Stimulated activated CD4-positive, alpha-beta T cell treated with anti-CD3 and anti-CD28 coated beads, Interleukin-12 subunit alpha, Interleukin-12 subunit beta, amount 100 ng/mL, for 48 hours (primary cell): Measurements from ENCODE around the gene UMAD1.

Source experiments
- DNase-seq, 3 donors: peaks; one replicate each; pipeline ENCODE4 v3.0.0-alpha.2; 2020; ENCODE audit warnings: low read depth in 2 of 3, low spot score in 1 of 3

UMAD1 gene

DNA sequence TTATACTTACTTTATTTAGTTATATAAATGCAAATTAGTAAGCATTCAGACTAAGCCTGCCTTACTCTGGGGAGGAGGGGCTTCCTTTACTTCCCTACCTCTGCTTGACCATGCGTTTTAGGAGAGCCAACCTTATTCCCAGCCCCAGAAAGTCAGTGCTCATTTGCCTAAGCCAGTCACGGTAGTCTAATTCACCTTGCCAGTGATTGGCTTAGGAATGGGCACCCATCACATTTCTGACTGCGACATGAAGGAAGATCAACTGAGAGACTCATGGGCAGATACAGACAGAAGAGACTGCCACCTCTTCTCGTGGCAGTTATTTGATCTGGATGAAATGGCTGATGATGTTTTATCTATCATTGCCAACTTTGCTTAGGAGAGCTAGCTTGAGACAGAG, 48.4 kb downstream of the UMAD1 start:
- no peak for DNase-seq

DNA sequence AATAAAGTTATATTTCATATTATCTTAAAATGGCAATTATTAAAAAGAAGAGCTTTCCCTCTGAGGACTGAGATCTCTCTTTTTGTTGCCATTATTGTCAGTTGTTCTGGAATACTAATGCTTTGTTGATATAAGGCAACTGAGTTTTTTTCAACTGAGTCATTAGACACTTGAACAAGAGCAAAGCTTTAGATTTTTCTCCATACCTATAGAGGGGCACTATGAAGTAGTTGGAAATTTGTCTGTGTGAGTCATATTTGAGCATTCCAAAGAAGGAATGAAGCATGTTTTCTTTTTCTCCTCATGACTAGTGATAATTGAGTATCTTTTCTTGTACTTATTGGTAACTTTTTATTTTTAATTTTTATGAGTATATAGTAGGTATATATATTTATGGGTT, 53.3 kb downstream of the UMAD1 start:
- DNase-seq: no peak

DNA sequence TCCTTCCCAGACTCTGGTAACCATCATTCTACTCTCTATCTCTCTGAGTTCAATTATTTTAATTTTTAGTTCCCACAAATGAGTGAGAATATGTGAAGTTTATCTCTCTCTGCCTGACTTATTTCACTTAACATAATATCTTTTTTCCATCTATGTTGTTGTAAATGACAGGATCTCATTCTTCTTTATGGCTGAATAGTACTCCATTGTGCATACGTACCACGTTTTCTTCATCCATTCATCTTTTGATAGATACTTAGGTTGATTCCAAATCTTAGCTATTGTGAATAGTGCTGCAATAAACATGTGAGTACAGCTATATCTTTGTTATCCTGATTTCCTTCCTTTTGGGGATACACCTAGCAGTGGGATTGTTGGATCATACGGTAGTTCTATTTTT, 54.0 kb downstream of the UMAD1 start:
- no peak for DNase-seq

DNA sequence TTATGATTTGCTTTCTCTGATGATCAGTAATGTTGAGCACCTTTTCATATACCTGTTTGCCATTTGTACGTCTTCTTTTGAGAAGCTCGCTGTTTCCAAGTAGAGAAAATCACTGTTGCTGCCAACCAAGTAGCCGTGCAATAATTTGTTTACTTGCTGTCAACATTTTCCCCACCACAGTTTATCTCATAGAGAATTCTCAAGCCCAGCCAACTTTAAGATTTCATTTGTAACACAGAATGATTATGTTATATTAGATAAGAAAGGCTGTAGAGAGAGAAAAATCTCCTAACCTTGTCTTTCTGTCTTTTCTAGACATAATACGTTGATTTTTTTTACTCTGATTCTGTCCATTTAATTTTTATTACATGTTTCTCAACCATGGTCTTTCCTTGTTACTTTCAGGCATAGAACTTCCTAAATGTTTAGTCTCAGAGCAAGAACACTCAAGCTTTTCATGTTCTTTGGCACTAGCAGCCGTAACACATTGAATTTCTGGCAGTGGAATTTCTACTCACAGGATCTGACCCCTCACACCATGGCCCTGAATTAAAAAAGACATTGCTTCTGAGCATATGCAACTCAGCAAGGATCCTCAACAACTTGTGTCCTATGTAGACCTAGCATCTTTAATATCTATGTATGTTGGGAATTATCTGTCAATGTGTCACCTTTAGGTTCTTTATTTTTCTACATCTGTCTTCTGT, 54.7 kb downstream of the UMAD1 start:
- DNase-seq: no peak

DNA sequence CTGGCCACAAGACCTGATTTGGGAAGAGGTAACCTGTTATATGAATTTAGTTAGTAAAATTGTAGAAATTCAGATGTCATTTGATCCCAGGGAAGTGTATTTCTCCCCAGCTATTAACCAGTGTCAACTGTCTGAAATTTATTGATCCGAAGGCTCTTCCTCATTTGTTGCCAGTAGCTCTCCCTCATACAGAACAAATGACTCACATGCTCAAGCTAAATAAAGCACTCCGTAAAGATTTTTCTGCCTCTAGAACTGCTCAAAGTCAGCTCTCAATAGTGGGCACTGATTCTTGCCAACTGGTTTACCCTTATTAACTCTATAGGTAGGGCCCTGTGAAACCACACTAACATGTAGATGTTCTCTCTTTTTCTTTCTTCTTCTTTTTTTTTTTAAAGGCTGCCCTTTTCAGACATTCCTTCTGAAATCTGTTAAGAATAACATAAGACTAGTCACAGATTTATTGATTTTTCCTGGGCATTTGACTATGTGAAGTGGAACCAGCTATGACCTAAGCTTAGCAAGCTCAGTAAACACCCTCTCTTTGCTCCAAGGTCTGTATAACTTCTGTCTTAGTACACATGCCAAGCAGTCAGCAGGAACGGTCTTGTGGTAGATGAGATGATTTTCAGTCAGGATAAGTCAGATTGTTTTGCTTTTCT, 56.0 kb downstream of the UMAD1 start:
- DNase-seq: no peak

DNA sequence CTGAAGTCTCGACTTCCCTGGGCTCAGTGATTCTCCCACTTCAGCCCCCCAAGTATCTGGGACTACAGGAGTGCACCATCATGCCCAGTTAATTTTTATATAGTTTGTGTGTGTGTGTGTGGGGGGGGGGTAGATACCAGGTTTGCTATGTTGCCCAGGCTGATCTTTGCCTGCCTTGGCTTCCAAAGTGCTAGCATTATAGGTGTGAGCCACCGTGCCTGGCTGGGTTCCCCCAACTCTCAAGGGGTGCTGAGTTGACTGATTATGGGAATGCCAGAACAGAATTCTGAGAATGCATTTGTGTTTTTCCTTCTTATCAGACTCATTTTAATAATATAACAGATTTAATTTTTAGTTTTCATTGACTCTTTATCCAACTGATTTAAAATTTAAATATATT, 58.4 kb downstream of the UMAD1 start:
- no peak for DNase-seq

DNA sequence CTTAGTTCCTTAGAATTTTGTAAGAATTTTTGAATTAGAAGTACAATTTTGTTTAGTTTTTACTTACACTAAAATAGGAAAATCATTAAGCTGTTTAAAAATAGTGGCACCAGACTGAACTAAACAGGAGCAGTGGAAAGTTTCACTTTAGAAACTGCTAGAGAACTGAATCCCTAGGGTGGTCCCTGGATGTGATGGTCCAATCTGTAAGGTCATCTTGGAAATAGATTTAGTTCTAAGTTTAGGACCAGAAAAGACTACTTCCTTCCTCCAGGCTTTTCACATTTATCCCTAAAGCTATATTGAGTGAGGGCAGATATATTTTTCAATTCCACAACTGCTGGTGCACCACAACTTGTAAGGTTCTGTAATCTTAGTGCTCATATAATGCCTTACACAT, 58.8 kb downstream of the UMAD1 start:
- DNase-seq: no peak

DNA sequence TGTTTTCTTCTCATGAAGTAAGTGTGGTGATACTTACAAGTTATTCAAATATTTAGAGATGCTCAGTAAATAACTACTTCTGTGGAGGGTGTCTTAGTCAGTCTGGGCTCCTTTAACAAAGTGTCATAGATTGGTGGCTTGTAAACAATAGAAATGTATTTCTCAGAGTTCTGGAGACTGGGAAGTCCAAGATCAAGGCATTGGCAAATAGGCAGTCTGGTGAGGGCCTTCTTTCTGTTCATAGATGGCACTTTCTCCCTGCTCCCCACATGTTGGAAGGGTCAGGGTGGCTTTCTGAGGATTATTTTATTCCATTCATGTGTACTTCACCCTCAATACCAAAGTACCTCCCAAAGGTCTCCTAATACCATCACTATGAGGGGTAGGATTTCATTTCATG, 59.4 kb downstream of the UMAD1 start:
- DNase-seq: no peak

DNA sequence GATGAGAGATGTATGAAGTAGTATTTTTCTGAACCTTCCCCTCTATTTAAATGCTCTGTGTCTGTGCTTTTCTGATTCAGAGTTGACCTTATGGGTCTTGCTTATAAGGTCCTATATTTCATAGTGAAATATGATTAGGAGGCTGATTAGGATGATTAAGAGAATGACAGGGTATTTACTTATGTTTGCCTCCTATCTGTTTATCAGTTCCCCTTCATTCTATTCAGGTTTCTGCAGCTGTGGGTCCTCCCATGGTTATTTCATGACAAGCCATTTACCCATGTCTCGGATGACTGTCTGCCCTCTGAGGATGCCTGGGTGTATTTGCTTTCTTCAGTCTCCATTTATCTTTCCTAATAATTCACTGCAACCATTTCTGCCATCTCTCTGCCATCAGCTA, 61.0 kb downstream of the UMAD1 start:
- DNase-seq: no peak

DNA sequence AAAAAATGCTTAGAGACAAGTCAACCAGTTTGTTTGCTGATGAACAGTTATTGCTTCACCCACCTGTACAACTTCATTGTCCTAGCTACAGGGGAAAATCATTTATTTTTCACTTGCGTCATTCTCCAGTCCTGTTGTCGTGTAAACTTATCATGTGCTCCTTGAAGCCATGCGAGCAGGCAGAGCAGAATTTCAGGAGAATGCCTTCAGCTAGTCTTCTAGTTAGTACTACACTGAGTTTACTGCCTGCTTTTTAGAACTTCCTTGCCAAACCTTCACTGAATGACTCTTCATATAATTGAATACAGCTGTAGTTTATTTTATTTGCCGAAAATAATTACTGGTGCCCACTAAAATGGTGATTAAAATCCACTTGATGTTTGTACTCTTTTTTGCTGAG, 62.3 kb downstream of the UMAD1 start:
- no peak for DNase-seq

DNA sequence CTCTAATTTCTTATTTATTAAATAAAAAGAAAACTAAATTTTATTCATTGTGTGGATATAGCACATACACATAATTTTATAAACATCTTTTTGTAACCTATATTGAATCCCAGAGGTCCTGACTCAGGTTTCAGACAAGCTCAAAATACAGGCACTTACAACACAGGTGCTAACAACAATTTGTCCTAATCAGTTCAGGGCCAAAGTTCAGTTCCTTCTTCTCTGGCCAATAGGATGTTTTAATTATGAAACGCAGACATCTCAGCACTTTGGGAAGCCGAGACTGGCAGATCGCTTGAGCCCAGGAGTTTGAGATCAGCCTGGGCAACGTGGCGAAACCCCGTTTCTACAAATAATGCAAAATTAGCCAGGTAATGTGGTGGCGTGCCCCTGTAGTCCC, 62.9 kb downstream of the UMAD1 start:
- no peak for DNase-seq

DNA sequence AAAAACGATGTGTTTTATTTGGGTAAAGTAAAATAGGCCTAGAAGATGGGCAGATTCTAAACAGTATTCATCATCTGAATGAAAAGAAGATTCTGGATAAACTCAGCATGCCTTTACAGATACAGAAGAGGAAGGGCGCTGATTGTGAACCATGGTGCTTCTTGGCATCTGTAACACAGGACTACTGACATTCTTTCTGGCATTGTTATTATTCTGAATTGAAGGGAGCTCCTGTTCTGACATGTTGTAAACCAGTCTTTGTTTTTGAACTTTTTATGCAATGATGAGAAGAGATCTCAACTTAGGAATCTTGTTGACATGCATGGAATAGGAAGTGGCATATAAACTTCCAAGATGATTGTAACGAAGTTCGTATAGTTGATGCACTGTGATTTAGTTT, 64.3 kb downstream of the UMAD1 start:
- no peak for DNase-seq

DNA sequence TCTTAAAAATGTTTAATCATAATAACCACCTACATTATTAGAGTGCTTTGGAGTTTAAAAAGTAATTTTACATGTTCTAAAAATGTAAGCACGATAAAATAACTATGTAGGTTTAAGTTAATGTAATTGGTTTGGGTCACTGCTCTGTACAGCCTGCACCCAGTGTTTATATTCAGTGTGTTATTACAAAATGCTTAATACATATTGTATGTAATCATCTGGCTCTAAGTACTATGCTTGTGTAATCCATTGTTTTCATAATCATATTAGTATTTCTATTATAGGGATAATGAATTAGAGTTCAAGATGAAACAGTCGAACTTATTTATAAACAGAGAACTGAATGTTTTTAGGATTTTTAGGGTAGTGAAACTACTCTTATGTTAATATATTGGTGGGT, 64.8 kb downstream of the UMAD1 start:
- no peak for DNase-seq

DNA sequence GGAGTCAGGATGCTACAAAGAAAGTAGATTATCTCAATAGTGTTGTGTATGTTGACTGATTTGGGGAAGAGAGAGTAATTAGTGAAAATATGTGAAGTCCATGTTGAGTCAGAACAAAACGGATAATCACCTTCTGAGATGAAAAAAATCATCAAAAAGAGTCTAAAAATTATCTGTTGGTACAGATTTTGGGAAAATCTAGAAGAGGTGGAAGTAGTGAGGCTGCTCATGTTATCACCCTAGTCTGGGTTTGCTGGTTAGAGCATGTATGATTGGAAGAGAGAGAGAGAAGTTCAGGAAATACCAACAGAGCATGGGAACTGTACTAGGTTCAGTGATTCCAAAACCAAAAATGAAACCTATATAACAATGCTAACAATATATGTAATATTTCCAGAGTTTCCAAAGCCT, 65.6 kb downstream of the UMAD1 start:
- no peak for DNase-seq

DNA sequence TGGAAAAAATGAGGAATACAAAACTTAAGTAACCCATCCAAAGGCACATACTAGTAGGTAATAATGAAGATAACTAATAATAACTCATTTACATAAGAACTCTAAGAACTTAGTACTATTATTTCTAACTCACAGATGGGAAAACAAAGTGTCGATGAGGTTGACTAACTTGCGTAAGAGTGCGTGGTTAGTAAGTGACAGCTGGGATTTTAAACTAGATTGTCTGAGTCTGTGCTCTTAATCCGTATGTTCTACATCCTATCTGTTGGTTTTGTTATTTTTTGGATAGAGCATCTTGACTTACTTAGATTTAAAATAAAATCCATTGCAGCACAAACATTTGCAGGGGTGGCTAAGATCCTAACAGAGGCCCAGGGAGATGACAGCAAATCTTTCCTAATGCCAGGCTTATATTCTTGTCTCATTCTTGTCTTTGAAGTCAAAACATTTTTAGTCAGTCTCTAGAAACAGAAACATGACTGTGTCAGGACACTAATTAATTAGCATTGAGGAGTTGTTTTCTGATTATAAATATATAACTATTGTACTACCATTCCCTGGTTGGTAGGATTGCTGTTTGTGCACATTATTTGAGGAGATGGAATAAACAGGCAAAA, 66.1 kb downstream of the UMAD1 start:
- DNase-seq: no peak

DNA sequence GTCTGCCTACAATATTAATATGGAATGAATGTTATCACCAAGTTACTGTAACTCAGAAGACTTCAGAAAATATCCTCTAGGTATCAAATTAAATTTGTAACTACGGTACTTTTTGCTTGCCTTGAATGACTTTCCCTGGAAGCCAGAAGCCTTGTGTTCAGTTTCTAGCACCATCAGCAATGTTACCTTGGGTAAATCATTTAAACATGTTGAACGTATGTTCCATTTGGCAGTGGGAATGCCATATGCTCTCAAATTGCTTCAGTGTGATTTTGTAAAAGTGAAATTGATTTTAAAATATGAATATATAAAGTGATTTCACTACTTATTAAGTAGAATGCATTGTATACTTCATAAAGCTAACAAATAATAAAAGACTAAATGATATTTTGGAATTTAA, 66.7 kb downstream of the UMAD1 start:
- no peak for DNase-seq

DNA sequence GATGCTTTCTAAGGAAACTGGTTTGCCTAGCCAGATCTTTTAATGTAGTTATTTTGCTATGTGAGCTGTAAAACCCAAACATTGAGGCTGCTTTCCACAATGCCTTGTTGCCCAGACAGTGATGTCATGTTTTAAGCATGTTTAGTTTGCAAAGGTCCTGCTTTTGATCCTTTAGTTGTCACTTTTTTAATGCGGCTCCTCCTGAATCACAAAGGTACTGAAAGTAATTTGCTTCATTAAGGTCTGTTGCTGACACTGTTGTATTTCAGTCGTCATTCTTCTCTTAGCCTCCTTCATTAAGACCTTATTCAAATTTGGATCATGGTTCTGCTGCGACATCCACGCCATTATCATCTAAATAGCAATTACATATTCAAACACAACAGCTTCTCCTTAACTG, 67.3 kb downstream of the UMAD1 start:
- DNase-seq: no peak

DNA sequence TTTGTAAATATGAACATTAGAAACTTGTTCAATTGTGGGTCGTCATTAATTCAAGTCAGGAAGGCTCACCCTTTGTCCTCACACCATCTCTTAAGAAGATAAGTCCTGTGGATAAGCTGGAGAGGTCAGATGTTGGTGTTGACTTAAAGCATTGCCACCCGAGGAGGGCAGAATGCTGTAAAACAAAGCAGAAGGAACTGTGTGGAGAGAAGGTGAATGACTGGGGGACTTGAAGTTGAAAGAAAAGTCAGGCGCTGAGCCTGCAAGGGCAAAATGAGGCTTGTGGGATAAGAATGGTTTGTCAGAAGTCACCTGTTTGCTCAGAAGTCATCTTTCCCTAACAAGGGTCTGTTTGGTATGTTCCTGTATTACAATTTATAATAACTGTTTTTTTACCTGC, 68.7 kb downstream of the UMAD1 start:
- no peak for DNase-seq

DNA sequence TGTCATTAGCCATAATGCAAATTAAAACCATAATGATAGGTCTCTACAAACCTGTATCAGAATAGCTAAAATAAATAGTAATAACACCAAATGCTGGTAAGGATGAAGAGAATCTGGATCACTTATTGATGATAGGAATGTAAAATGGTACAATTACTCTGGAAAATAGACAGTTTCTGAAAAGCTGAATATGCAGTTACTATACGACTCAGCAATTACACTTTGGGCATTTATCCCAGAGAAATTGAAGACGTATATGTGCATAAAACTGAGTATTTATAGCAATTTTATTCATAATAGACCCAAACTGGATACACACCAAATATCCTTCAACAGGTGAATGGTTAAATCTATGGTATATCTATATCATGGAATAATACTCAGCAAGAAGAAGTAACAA, 69.9 kb downstream of the UMAD1 start:
- DNase-seq: no peak

DNA sequence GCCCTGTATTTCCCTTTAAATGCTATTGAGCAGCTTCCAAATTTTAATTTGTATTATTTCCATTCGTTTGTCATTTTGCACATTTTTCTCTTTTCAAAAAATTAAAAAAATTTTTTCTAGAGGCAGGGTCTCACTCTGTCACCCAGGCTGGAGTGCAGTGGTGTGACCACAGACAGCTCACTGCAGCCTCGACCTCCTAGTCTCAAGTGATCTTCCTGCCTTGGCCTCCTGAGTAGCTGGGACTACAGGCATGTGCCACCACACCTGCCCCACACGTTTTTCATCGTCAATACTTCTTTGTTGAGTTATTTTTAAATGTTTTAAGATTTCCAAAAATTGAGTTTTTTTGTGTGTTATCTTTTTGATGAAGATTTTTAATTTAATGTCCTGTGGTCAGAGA, 73.2 kb downstream of the UMAD1 start:
- DNase-seq: no peak

DNA sequence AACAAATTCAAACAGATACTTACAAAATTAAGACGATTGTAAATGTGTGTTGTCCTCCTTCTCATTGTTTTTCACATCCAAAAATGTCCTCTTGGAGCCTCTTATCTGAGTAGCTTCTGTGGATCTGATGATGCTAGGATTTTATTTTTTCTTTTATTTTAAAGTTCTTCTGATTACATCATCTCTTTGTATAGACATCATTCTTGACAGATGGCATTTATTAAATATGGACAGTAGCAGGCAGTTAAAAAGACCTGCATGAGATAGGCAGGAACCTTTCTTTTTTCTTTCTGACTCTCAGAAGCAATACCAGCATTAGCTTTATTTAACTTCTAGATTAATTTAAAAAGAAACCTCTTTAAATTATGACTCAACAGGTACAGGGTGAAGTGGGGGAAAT, 77.9 kb downstream of the UMAD1 start, which contains the start of gene RPA3:
Gene RPA3, minus strand, starts transcription at position 116 of the 400 bp plus-strand sequence. CDS start 78,189 bp downstream, outside the sequence.
- no peak for DNase-seq

DNA sequence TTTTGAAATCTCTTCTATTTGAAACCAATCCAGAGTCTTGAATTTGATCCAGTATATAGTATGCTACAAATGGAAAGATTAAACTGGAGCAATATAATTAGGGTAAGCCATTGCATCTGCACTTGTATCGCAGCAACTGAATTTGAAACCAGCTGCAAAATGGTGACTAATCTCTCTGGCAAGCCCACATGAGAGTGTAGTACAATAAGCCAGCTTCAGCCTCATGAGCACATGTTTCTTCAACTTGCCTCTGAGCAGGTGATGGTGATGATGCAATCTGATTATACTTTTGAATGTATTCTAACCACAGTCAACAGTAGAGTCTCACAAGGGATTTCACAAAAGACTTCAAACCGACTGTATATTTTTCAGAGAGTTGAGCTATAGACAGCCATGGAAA, 78.7 kb downstream of the UMAD1 start:
- peak; percentile 10 to 46 (median 17) for DNase-seq

DNA sequence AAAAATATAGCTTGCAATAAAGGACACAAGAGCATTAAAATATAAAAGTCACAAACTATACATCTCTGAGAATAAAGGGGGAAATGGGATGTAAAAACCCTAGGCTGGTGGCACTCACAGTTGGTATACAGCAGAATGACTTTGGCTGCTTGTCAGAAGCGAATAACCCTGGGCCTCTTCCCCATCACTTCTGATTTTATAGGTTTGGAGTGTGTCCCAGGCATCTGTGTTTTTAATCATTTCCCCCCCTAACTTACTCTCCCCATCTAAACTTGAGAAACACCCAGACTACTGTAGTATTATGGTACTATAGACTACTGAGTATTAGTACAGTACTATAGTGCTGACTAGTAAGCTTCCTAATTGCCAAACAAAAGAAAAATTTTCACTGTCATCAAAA, 79.6 kb downstream of the UMAD1 start:
- no peak for DNase-seq
